HG02885 (cell line): ENCODE measurements around the gene FAM193B.
"Not testable (repeated sequence)": the region's sequence is repeated elsewhere in the genome, so short reads cannot be mapped to it uniquely, and the experiment has no call there.

Experiments used
- ATAC-seq: cut with Tn5 transposase; IDR thresholded peaks from one replicate; pipeline ENCODE4 v1.9.1; 2021; ENCODE audit warnings: mild to moderate bottlenecking; ENCODE audit not compliant: unreplicated experiment, poor library complexity

The FAM193B gene

DNA sequence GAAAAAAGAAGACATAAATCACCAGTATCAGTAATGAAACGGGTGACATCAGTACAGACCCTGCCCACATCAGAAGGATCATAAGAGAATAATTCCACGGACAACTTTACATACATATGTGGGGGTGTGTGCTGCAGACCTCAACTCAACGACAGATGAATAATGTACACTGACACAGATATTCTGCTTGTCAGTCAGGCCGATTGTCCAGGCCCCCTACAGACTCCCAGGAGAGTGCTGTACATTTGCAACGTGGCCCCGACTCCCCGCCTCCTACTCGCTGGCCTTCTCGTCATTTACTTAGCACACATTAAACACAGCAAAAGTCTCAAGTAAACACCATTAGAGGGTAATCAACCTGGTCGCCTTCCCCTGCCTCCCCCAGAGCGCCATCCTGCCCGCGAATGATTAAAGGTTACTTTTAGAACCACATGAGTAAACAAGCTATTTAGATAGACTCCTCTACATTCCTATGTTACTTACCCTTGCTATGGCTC lies 34.1 kb upstream of the FAM193B start:
- no peak for ATAC-seq

DNA sequence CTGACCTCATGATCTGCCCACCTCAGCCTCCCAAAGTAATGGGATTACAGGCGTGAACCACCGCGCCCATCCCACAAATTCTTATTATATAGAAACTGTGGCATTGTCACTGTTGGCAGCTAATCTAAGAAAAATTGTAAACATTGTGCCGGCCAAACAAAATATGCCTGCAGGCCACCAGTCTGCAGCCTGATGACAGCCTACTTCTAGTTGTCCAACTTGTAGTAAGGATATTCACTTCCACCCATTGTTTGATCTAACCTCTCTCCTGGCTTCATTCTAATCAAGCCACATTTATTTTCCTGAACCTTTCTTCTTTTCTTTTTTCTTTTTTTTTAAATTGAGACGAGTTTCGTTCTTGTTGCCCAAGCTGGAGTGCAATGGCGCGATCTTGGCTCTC lies 24.0 kb upstream of the FAM193B start:
- no peak for ATAC-seq

DNA sequence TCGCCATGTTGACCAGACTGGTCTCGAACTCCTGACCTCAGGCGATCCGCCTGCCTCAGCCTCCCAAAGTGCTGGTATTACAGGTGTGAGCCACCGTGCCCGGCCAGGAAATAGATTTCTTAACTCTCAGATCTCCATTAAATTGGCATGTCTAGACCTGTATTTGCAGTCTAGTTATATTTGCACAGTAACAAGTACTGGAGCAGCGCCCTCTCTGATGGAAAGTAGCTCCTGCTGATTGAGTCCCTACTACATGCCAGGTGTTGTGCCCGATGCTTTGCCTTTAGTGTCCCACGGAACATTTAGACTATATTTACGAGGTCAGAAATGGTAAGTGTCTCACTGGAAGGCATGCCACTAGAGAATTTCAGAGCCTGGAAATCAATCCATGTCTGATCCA lies 21.8 kb upstream of the FAM193B start:
- ATAC-seq = no peak

DNA sequence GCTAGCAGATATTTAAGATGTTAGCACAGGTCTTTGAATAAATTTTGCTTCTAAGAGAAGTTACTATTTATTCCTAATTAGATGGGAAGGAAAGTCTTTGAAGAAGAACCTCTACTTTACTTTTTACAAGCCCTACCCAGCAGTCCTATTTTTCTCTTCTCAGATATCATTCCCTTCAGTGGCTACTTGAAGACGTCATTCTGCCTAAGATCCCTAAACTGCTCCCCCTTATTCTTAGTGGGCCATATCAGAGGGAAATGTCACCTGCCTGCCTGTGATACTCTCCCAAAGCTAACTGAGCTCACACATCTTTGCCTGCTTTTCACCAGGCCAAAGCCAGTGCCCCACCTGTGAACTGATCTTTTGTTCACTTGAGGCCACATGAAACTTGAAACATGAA lies 21.1 kb upstream of the FAM193B start:
- ATAC-seq = no peak

DNA sequence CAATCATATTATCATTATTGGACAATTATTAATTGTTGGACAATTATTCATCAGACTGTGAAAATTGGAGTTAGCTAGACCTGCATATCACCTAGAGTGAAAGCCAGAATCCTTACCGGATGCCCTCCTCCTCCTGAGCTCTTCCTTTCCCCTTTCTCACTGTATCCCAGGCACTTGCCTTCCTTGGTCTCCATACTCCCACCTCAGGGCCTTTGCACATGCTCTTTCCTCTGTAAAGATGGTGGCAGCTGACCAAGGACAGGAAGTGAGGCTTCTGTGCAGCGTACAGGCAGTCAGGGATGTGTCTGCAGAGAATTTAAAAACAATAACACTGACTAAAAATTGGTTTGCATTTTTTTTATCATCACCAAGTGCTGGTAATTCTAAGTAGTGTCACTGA lies 15.5 kb upstream of the FAM193B start:
- no peak for ATAC-seq

DNA sequence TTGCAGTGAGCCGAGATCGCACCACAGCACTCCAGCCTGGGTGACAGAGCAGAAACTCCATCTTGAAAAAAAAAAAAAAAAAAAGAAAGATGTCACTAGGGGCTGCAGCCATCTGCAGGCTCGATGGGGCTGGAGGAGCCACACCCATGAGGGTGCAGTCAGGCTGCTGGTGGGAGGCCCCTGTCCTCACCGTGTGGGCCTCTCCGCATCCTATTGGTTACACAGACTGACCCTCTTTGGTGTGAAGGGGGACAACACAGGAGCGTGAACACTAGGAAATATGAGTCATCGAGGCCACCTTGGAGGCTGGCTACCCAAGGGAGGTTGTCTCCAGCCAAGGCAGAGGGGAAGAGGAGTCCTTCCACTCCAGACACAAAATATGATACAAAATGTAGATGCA lies 14.0 kb upstream of the FAM193B start:
- ATAC-seq = no peak

DNA sequence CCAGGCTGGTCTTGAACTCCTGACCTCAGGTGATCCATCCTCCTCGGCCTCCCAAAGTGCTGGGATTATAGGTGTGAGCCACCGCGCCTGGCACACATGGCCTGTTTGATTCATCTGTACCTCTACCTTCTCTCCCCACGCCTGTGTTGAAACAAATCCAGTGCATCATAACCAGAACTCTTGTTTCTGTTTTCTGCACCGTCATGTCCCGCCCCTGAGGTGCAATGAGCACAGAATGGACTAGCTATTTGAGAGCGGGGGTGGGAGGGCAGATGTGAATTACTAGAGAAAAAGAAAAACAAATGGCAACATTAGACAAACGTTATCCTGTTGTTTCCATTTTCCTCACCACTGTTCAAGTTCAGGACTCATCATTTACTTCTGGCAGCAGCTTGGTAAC lies 10.7 kb upstream of the FAM193B start:
- ATAC-seq = no peak

DNA sequence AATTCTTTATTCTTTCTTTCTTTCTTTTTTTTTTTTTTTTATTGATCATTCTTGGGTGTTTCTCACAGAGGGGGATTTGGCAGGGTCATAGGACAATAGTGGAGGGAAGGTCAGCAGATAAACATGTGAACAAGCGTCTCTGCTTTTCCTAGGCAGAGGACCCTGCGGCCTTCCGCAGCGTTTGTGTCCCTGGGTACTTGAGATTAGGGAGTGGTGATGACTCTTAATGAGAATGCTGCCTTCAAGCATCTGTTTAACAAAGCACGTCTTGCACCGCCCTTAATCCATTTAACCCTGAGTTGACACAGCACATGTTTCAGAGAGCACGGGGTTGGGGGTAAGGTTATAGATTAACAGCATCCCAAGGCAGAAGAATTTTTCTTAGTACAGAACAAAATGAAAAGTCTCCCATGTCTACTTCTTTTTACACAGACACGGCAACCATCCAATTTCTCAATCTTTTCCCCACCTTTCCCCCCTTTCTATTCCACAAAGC lies 5.1 kb upstream of the FAM193B start:
- not testable (repeated sequence) for ATAC-seq

DNA sequence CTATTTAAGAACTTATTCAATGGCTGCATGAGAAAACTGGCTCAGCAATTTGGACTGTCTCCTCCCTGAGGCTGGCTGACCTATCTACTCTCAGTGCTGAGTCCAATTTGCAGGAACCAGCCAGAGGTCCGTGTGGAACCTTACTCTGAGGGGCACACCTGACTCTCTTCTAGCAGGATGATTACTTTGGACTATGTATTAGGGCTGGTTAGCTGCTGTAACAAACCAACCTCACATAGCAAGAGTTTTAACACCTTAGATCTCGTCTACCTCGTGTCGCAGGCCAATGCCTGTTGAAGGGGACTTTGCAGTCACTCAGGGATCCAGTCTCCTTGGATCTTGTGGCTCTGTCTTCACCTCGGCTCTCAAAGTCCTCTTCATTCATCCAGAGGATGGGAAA lies 3.4 kb upstream of the FAM193B start:
- no peak for ATAC-seq

DNA sequence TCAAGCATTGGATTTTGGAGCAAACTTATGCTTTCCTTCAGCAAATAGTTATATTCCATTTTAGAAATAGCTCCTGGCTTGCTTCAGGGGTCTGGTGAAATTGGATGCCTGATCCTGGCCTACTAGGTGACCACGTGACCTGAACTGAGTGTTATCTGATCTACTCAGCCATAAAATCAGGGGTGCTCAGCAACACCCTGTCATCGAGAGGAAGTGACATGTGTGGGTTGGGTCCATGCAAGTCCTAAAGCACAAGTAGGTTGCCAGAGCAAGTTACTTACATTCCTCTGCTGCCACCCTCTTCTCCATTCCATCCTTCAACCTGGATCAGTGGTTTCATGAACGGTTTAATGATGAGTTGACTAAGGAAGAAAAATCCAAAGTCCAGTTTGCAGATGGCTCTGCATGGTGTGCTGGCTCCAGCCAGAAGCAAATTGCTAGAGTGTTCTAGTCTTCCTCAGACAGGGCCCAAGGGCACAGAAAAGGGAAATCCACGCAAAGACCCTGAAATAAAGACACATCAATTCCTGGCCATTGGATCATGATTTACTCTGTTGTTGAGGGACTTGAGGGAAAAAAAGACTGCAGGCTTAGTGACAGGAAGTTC lies 2.8 kb upstream of the FAM193B start:
- ATAC-seq = no peak

DNA sequence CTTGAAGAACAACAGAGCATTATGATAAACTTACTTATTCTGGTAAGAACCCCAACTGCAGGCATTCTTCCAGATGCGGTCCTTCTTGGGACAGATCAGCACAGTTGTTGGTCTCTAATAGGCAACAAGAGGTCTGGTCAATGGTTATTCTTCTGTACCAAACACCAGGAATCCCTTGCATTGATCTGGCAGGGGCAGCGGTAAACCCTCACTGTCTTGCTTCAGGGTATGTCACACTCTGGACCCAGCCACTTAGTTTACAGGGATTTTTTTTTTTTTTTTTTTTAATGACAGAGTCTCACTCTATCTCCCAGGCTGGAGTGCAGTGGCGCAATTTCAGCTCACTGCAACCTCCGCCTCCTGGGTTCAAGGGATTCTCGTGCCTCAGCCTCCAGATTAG lies 1.3 kb upstream of the FAM193B start:
- no peak for ATAC-seq

DNA sequence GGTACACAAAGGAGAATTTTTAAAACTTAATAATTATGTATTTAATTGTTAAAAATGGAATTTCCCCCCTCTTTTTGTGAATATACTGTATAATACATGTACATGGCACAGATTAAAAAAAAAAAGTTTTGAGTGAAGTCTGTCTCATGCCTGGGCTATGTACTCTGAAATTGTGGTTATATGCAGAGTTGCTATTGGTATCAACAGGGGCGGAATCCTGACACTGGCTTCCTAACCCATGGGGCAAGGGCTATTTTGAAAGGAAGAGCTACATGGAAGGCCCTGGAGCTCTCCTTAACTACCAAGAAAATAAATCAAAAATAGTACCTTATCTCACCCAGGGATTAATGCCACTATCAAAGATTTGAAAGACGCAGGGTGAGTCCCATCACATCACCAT lies 865 bp upstream of the FAM193B start:
- ATAC-seq = no peak

DNA sequence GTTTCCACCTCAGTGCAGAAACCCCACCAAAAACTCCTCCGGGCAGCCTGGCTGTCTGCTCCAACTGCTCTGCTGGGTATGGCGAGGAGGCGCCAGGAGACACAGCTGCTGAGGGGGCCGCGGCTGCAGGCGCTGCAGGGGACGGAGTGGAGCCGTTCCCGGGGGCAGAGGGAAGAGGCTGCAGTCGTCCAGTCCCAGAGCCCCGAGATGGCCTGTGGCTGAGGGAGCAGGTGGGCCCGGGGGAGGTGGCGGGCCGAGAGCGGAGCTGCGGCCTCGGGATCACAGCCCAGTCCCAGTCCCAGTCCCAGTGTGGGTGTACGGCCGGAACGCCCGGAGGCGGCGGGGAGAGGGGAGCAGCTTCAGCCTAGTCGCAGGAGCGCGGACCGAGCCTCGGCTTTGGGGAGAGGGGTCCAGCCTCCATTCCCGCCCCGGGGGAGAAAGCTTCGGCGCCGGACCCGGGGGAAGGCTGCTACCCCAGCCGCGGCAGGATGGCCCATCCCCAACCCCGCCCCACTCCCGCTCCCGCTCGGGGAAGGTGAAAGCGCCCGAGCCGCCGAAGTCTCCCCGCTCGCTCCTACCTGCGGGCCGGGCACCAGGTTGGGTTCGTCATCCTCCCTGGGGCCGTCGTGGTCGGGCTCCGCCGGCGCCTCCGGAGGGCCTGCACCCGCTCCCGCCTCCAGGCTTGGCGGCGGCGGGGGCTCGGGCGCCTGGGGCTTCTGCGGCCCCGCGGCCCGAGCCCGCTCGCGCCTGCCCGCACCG lies 513 bp downstream of the FAM193B start:
- ATAC-seq = peak; percentile 50

DNA sequence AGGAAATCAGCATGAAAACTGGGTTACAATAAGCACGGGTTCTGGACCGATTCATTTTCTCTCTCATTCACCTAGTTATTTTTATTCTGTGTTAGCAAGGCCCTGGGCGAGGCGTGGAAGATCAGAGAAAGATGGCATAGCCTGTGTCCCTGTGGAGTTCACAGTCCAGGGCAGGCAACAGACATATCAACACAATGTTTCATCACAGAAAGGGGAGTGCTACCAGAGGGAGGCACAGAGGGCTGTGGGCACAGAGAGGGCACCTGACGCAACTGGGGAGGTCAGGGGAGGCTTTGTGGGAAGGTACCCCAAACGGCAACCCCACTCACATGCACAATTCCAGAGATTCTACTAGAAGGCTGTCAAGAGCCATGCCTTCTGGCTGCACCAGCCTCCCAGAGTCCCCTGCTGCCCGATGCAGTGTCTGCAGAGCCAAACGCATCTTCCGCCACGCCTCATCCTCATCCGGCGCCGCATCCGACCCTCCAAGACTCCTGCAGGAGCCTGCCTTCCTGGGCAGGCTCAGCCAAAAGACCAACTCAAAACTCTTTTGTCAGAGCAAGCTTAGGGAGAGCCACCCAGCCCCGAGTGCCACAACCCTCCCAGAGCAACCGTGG lies 1.4 kb downstream of the FAM193B start:
- ATAC-seq = no peak

DNA sequence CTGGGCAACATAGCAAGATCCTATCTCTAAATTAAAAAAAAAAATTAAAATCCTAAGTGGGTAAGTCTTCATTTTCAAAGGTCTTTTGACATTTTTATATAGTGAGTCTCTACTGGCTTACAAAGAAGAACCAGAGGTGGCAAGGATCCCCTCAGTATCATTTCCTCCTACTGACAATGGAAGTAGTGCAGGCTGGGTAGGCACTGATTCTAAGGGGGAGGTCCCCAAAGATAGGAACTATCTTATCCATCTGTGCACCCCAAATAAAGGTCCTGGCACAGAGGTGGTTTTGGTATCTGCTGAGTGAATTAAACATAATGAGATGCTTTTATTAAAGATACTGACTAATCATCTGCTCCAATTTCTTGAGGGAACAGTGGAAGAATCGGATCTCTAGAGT lies 4.2 kb downstream of the FAM193B start:
- ATAC-seq = no peak

DNA sequence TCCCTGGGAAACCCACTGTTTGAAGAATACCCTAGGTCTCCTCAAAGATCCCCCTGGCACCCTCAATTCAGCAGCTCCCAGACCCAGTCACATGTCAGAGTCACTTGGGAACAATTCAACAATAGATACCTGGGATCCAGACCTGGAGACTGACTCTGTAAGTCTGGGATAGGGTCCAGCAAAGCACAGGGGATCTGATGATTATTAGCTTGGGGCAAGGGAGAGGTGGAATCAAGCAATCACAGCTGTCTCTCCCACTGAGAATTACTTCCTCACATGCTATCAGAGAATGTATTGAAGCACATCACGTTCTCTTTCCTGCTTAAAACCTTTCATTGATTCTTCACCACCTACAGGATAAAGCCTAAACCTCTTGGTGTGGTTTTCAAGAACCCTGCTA lies 5.9 kb downstream of the FAM193B start:
- no peak for ATAC-seq

DNA sequence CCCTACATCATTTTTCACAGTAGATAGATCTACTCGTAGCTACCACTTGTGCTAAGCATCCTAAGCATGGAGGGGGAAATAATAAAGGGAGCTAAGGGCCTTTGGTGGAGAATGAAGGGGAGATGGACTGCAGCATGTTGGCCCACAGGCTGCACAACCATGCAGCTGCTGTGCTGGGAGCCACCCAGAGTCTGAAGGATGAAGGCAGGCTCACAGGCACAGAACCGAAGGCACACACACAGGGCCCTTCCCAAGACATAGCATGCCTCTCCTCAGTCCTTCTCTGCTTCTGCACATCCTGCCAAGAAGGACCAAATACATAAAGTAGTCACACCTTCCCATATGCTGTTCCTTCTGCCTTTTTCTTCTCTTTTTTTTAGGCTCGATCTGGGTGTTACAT lies 6.6 kb downstream of the FAM193B start:
- ATAC-seq = no peak

DNA sequence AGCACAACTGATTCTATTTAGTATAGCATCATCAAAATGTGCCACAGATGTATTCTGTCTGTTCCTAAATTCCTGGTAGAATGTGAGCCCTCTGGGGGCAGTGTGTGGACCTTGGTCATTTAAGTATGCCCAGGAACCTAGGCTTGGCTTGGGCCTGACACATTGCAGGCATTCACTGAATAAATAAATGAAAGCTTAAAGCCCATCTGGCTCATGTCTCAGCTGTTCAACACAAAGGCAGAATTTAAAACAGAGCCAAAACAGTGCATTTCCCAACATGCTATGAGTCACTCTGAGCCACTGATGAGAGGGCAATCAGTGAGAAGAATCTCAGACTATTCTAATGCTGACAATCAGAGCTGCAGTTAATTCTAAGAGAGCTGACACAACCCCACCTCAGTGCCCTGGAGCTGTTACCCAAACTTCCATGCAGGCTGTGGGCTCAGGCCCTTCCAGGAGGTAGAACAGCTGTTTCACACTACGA lies 8.1 kb downstream of the FAM193B start:
- ATAC-seq = no peak

DNA sequence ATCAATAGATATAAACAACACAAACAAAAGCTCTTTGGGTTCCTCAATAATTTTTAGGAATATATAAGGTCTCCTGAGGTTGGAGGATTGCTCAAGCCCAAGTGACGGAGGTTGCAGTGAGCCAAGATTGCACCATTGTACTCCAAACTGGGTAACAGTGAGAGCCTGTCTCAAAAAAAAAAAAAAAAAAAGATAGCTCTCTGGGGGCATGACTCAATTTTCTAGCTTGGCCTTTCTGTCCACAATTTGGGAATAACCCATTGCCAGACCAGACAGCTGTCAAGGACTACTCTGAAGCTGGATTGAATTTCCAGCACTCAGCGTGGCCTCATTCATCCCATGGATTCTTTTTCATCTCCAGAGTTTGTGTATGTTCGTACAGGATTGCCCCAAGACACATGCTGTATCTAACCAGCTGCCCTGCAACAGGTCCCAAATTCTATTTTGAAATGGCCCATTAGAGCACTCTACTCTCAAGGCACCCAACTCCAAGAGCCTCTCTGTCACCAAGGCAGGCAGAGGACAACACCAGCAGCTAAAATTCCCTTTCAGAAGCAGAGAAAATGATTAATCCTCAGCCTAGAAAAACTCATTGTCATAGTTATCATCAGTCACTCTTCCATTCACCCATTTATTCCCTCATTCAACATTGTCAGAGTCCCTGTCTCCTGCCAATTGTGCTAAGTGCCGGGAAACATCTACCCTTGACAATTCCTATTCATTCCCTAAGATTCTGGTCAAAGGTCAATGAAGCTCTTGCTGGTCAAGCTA lies 8.7 kb downstream of the FAM193B start:
- ATAC-seq = no peak

DNA sequence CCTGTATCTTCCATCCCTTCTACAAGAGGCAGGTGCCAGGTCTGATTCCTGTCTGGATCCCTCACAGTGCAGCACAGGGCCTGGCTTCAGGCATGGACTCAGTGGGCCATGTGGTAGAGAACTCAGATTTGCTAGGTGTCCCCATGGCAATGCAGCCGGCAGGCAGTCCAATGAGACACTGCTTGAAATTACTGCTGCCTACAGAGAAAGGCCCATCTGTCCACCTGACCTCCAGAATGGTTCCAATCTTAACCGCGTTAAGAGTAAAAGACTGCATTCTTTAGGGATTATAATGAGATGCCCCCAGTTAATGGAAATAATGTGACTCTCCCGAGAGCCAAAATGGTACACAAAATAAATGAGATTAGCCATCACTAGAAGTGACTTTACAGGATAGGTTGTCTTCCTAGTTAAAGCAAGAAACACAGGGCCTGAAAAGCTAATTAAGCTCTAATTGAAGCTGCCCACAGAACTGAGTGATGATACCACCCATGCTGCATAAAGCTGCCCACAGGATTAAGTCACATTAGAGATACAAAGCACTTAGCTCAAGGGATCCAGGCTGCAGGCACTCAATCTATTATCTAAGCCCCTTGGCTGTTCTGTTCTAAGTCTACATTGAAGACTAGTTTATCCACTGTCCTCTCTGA lies 11.4 kb downstream of the FAM193B start:
- no peak for ATAC-seq
